ENCODE results near the gene CASQ2. TPM values are rescaled to one million over a fixed set of nuclear protein-coding genes. Genes with fewer than 3 reads are reported as not detected.
"Not testable (repeated sequence)": the region's sequence is repeated elsewhere in the genome, so short reads cannot be mapped to it uniquely, and the experiment has no call there.

The CASQ2 gene
- polyA plus RNA-seq, 3 donors from 2014 or later = not detected

DNA sequence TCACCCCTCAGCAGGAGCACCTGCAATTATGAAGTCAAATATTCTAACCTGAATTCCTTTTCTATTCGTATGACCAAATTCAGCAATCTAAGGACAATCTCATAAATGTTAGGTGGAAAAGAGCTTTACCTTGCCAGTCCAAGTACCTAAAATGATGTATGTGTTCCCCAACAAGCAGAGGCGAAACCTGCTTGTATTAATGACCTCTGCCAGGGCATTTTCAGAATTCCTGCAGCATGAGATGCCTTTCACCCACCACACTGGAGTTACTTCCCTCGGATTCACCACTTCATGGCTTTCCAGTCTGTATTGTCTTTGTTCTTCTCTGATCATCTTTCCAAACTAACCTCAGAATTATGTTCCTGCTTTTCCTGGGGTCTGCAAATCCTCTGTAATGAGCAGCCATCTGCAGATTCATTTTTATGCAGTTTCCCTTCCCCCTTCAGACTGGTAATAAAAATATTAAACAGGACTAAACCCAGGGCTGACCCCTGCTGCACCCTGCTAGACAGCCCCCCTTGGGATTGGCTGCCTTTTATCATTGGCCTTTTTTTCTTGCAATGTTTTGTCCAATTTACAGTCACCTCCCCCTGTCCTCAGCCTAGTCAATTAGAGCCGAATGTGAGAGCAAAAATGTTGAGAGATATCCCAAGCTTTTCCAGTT, 26.6 kb upstream of the CASQ2 start:
- Mint-ChIP-seq H3K27me3 (ENCODE audit: low read depth in 3 of 3) (peaks cover 2 to 9% (median 6%) of the 10 kb centered on the region in 3 donors), H3K36me3 (no peaks in the 10 kb centered on the region), H3K9me3 (no peaks in the 10 kb centered on the region), H3K4me3 (no peak overlapping the region), H3K27ac (no peak overlapping the region), H3K4me1 (no peaks in the 10 kb centered on the region)
- no peak for DNase-seq

DNA sequence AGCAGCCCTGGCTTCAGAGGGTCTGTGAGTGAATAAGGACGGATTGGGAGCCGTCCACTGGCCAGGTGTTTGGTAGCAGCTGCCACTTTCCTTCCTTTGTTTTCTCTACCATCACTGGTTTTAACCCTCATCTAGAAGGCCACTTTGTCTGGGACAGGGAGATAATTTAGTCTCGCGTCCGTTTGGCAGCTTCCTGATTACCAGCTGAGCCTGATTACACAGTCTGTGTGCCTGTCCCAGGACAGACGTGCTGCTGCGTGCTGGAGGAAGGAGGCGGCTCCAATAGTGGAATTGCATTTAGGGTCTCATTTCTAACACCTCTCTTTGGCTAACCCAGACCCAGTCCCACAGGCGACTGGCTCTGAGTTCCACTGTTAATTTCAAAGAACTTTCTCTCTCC, 24.6 kb upstream of the CASQ2 start:
- no peak overlapping the region for H3K4me3 Mint-ChIP-seq
- no peaks in the 10 kb centered on the region for H3K4me1 Mint-ChIP-seq
- H3K36me3 Mint-ChIP-seq = no peaks in the 10 kb centered on the region
- no peak overlapping the region for H3K27ac Mint-ChIP-seq
- H3K27me3 Mint-ChIP-seq (ENCODE audit: low read depth in 3 of 3) = peaks cover 2 to 9% (median 5%) of the 10 kb centered on the region in 3 donors
- no peak for DNase-seq
- no peaks in the 10 kb centered on the region for H3K9me3 Mint-ChIP-seq

DNA sequence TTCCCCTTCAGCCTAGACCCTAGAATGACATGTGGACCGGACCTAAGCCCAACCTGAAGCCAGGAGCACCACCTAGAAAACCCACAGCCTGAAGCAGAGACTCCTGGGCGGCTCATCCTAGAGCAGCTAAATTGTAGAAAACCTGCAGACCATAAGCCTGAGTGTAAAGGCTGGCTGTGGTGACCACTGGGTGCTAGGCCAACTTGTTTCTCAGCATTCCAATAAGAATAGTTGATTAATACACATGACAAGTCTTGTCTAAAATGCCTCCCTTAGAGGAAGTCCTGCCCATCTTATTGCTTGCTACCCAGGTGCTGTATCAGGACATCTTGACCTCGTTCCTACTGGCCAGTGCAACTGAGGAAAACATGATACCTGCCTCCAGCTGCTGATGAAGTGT, 23.3 kb upstream of the CASQ2 start:
- H3K27ac Mint-ChIP-seq = no peak overlapping the region
- no peaks in the 10 kb centered on the region for H3K4me1 Mint-ChIP-seq
- peaks cover 3 to 7% (median 5%) of the 10 kb centered on the region in 3 donors for H3K27me3 Mint-ChIP-seq (ENCODE audit: low read depth in 3 of 3)
- H3K4me3 Mint-ChIP-seq = no peak overlapping the region
- H3K9me3 Mint-ChIP-seq = peaks cover 0 to 7% (median 0%) of the 10 kb centered on the region in 6 donors
- no peaks in the 10 kb centered on the region for H3K36me3 Mint-ChIP-seq
- DNase-seq = no peak

DNA sequence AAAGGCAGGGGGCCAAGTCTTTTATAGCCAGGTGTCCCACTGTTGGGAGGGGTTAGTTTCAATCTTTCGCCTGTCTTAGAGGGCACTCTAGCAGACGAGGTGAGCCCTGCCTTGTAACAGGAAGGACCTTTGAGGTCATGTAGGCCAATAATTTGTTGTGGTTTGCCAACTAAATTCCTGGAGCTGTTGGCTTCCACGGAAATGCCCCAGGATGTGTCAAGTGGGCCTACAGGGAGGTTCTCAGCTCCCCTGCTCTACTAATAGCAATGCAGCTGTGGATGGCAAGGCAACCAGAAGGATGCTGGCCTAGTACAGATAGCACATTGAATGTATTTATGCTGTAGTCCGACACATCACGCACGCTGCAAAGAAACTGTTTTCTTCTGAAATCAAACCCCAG, 22.3 kb upstream of the CASQ2 start:
- Mint-ChIP-seq H3K4me3 (no peak overlapping the region), H3K4me1 (no peaks in the 10 kb centered on the region), H3K36me3 (no peaks in the 10 kb centered on the region), H3K27ac (no peak overlapping the region), H3K9me3 (peaks cover 0 to 7% (median 0%) of the 10 kb centered on the region in 6 donors), H3K27me3 (ENCODE audit: low read depth in 3 of 3) (peaks cover 5% of the 10 kb centered on the region in 3 donors)
- no peak for DNase-seq

DNA sequence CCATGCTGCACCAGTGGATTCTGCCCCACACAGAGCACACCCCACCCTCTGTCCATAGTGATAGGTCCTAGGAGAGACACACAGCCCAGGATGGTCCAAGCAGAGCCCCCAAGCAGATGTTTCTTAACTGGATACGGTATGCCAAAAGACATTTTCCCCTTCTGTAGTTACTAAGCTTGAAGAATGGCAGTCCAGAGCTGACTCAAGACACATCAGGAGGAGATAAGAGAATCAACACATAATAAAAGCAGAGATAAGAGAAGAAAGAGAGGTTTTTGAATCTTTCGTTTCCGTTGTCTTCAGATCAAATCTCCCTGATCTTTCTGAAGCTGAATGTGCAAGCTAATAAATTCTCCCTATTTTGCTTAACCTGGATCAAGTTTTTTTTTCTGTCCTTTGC, 21.8 kb upstream of the CASQ2 start:
- H3K27ac Mint-ChIP-seq = no peak overlapping the region
- no peak for DNase-seq
- no peak overlapping the region for H3K4me3 Mint-ChIP-seq
- no peaks in the 10 kb centered on the region for H3K36me3 Mint-ChIP-seq
- H3K9me3 Mint-ChIP-seq = peaks cover 0 to 7% (median 0%) of the 10 kb centered on the region in 6 donors
- peaks cover 5% of the 10 kb centered on the region in 3 donors for H3K27me3 Mint-ChIP-seq (ENCODE audit: low read depth in 3 of 3)
- no peaks in the 10 kb centered on the region for H3K4me1 Mint-ChIP-seq

DNA sequence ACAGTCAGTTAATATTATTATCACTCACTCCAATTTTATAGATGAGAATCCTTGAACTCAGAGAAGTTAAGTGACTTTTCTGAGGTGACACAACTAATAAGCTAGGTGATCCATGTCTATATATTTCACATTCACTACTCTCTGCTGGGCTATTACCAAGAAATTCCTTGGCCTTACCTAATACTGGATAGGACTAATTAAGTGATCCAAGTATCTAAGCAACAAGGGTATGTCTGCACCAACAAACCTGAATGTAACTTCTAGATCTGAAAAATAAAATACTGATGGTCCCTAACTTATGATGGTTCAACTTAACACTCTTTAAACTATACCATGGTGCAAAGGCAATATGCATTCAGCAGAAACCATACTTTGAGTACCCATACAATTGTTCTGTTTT, 14.8 kb upstream of the CASQ2 start:
- no peak overlapping the region for H3K27ac Mint-ChIP-seq
- peaks cover 4 to 26% (median 5%) of the 10 kb centered on the region in 3 donors for H3K27me3 Mint-ChIP-seq (ENCODE audit: low read depth in 3 of 3)
- H3K4me3 Mint-ChIP-seq = no peak overlapping the region

DNA sequence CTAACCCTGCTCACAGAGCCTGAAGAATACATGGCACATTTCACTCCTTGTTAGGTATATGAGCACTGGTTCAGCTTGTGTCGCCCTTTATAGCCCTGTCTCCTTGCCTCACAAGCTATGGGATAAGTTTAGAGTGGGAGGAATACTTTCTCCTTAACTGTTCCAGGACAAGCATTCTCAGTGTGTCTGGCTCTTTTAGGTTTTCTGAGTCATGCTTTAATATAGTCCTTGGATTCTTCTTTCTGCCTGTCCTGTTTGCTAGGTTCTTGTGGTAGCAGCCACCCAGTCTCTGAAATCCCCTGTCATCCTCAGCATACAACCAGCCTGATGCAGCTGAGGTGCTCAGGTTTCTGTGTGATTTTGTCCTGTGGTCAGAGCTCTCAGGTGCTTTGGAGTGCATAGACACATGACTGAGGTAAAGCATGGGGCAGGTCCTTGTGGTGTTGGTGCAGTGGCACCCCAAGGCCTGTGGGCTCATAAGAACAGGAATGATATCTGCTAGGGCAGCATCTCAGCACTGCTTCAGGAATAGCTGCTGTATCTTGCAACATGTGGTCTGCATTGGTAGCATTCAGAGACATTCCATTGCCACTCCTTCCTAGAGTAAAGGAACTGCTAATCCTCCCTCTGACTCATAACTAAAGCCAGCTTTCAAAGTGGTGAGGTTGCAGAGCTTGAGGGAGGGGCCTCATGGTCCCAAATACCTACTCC, 14.2 kb upstream of the CASQ2 start:
- Mint-ChIP-seq H3K27me3 (ENCODE audit: low read depth in 3 of 3) (peaks cover 4 to 26% (median 5%) of the 10 kb centered on the region in 3 donors), H3K9me3 (peaks cover 0 to 9% (median 1%) of the 10 kb centered on the region in 6 donors), H3K4me1 (no peaks in the 10 kb centered on the region), H3K4me3 (no peak overlapping the region), H3K27ac (no peak overlapping the region), H3K36me3 (peaks cover 0 to 3% (median 0%) of the 10 kb centered on the region in 3 donors)
- no peak for DNase-seq

More for the DNA sequence above, 14.8 kb upstream of the CASQ2 start:
- H3K9me3 Mint-ChIP-seq = peaks cover 0 to 9% (median 1%) of the 10 kb centered on the region in 6 donors
- DNase-seq = no peak
- no peaks in the 10 kb centered on the region for H3K4me1 Mint-ChIP-seq
- peaks cover 0 to 3% (median 0%) of the 10 kb centered on the region in 3 donors for H3K36me3 Mint-ChIP-seq

DNA sequence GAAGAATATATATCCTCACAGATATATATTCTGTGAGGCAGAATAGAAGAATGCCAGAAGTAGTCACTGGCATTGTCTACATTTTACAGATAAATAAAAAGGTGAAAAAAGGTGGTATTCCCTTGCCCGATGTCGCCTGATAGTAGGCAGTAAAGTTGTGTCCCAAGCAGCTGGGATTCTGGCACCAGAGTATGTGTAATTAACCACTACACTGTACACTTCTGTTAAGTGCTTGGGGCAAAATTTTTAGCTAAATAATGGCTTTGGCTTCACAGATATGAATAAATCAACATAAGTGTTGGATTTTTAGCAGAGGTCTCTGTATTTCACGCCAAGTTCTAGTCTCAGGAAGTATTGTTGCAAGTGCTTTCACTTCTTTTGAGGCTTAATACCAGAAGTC, 13.3 kb upstream of the CASQ2 start:
- peaks cover 4 to 26% (median 4%) of the 10 kb centered on the region in 3 donors for H3K27me3 Mint-ChIP-seq (ENCODE audit: low read depth in 3 of 3)

DNA sequence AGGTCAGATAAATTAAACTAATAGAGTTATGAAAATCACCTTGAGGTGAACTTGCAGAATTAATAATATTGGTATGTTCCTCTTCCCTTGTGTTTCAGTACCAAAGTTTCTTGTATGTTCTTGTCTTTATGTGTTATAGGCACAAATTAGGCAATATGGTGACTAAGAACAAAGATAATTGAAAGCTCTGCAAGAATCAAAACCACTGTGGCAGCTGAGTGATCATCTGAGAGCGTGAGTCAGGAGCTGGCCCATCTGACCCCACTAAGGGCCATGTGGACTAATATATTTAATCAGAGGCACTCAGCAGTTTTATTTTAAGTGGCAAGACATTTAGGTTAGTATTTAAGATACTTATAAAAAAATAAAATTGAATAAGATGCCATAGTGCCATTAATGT, 12.8 kb upstream of the CASQ2 start:
- Mint-ChIP-seq H3K4me1 (no peaks in the 10 kb centered on the region), H3K9me3 (peaks cover 0 to 3% (median under 1%) of the 10 kb centered on the region in 6 donors), H3K36me3 (peaks cover 0 to 3% (median 0%) of the 10 kb centered on the region in 3 donors), H3K27ac (no peak overlapping the region), H3K4me3 (no peak overlapping the region), H3K27me3 (ENCODE audit: low read depth in 3 of 3) (peaks cover 2 to 26% (median 4%) of the 10 kb centered on the region in 3 donors)
- no peak for DNase-seq

More for the DNA sequence above, 13.3 kb upstream of the CASQ2 start:
- no peaks in the 10 kb centered on the region for H3K4me1 Mint-ChIP-seq
- no peak overlapping the region for H3K4me3 Mint-ChIP-seq
- H3K9me3 Mint-ChIP-seq = peaks cover 0 to 3% (median under 1%) of the 10 kb centered on the region in 6 donors
- H3K36me3 Mint-ChIP-seq = peaks cover 0 to 3% (median 0%) of the 10 kb centered on the region in 3 donors
- no peak for DNase-seq
- no peak overlapping the region for H3K27ac Mint-ChIP-seq

DNA sequence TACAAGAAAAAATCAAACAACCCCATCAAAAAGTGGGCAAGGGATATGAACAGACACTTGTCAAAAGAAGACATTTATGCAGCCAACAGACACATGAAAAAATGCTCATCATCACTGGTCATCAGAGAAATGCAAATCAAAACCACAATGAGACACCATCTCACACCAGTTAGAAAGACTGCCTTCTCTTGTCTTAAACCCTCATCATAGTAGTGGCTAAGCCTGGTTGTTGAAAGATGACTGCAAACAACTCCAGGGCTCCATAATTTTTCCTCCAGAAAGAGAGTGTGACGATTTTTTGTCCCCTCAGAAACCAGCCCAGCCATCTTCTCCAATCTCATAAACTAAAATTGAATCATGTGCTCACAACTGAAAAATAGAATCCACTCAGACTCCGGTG, 12.1 kb upstream of the CASQ2 start:
- H3K4me1 Mint-ChIP-seq, H3K4me3 Mint-ChIP-seq, DNase-seq, H3K36me3 Mint-ChIP-seq, H3K27ac Mint-ChIP-seq, H3K9me3 Mint-ChIP-seq: not testable (repeated sequence)
- peaks cover 2 to 26% (median 4%) of the 10 kb centered on the region in 3 donors for H3K27me3 Mint-ChIP-seq (ENCODE audit: low read depth in 3 of 3)

DNA sequence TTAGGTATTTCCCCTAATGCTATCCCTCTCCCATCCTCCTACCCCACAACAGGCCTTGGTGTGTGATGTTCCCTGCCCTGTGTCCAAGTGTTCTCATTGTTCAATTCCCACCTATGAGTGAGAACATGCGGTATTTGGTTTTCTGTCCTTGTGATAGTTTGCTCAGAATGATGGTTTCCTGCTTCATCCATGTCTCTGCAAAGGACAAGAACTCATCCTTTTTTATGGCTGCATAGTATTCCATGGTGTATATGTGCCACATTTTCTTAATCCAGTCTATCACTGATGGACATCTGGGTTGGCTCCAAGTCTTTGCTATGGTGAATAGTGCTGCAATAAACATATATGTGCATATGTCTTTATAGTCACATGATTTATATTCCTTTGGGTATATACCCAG, 10.6 kb upstream of the CASQ2 start:
- not testable (repeated sequence) for H3K36me3 Mint-ChIP-seq, DNase-seq, H3K4me3 Mint-ChIP-seq, H3K27ac Mint-ChIP-seq, H3K4me1 Mint-ChIP-seq, H3K9me3 Mint-ChIP-seq
- peaks cover 2 to 30% (median 4%) of the 10 kb centered on the region in 3 donors for H3K27me3 Mint-ChIP-seq (ENCODE audit: low read depth in 3 of 3)

DNA sequence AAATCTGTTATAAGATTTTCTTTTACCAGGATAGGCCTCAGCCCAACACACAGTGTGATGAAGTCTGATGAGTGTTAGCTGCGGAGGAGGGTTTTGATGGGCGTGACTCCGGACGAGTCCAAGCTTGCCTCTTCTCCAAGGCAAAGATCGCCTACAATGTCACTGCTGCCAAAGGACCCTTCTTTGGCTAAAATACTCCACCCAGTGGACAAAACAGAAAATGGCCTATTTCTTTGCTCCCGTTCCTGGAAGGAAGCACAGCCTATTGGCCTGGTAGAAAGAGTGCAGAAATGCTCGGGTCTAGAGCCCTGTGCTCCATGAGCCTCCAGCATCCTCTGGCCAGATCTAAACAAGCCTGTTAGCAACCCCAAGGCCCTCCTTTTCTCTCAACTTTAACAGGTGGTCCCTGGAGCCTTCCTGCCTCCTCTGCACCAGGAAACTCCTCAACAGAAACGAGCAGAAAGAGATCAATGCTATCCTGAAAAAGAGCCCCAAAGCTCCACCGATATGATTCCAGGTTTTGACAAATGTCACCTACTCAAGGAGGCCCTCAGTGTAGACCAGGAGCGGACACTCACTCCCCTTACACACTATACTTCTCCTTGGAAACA, 3.4 kb upstream of the CASQ2 start:
- H3K9me3 Mint-ChIP-seq = no peaks in the 10 kb centered on the region
- peak; percentile 9 to 10 (median 10) for DNase-seq

DNA sequence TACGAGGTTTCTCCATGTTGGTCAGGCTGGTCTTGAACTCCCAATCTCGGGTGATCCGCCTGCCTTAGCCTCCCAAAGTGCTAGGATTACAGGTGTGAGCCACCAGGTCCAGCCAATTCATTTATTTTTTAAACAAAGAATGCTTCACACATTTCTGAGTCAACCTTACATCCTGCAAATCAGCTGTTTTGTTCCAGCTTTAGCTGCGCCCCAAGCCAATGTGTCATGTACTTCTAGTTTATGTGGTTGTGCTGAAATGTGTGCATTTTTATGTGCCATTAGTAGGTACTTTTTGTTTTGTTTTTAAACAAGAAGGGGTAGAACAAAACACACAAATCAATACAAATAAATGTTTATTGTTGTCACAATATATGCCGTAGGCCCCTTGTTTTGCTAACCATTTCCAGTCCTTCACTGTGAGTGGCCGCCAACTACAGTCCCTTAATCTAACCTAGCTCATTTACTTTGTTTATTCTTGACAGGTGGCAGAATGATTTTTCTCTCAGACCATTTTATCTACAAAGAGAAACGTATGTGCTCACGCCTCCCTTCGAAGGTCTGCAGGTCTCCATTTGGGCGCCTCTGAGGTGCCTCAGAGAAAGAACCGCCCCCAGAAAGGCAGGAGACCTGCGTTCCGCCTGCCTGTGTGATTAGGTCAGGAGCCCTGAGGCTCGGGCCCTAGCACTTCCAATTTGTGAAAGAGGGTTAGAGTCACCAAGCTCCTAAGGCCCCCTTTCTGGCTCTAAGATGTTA, 2.8 kb upstream of the CASQ2 start:
- Mint-ChIP-seq H3K36me3 (no peaks in the 10 kb centered on the region), H3K4me1 (no peaks in the 10 kb centered on the region), H3K27ac (no peak overlapping the region), H3K4me3 (no peak overlapping the region), H3K9me3 (no peaks in the 10 kb centered on the region), H3K27me3 (ENCODE audit: low read depth in 3 of 3) (peaks cover 2 to 13% (median 6%) of the 10 kb centered on the region in 3 donors)
- DNase-seq = no peak

More for the DNA sequence above, 3.4 kb upstream of the CASQ2 start:
- Mint-ChIP-seq H3K27me3 (ENCODE audit: low read depth in 3 of 3) (peaks cover 0 to 13% (median 6%) of the 10 kb centered on the region in 3 donors), H3K27ac (no peak overlapping the region), H3K4me3 (no peak overlapping the region), H3K4me1 (no peaks in the 10 kb centered on the region), H3K36me3 (no peaks in the 10 kb centered on the region)

All from immature natural killer cell (primary cell).